Measurements from ENCODE around the gene CAPN1.
"Not testable (repeated sequence)": the region's sequence is repeated elsewhere in the genome, so short reads cannot be mapped to it uniquely, and the experiment has no call there.

Gene CAPN1

GRCh38 chr11:65181569-65182257 lies at the start of gene CAPN1:
TSS of gene CAPN1 (plus strand) at chr11:65181928. CDS start at chr11:65182702, 774 bp downstream.
- peak; percentile 58 for DNase-seq

- DNase-seq, result no peak
Observed at GRCh38 chr11:65132238-65132987, 49.3 kb upstream of the CAPN1 start.

GRCh38 chr11:65132988-65133700 lies 48.6 kb upstream of the CAPN1 start:
- peak; percentile 47 for DNase-seq

- DNase-seq, result no peak
Observed at GRCh38 chr11:65133724-65134123, 48.0 kb upstream of the CAPN1 start.

- peak; percentile 88 for DNase-seq
Observed at GRCh38 chr11:65134240-65134951, 47.3 kb upstream of the CAPN1 start, which contains the start of gene SYVN1. TSS of gene SYVN1 (minus strand) at chr11:65134519. CDS start at chr11:65133601, 918 bp downstream.

GRCh38 chr11:65134952-65135632 lies 46.6 kb upstream of the CAPN1 start:
- DNase-seq, result peak; percentile 75

- DNase-seq, result no peak
Observed at GRCh38 chr11:65135633-65136145, 46.0 kb upstream of the CAPN1 start.

- DNase-seq, result no peak
Observed at GRCh38 chr11:65136515-65137096, 45.1 kb upstream of the CAPN1 start.

GRCh38 chr11:65141896-65142494 lies 39.7 kb upstream of the CAPN1 start:
- DNase-seq, result no peak

- DNase-seq, result no peak
Observed at GRCh38 chr11:65147352-65148075, 34.2 kb upstream of the CAPN1 start.

- no peak for DNase-seq
Observed at GRCh38 chr11:65148657-65149056, 33.1 kb upstream of the CAPN1 start.

- DNase-seq, result not testable (repeated sequence)
Observed at GRCh38 chr11:65150131-65150508, 31.6 kb upstream of the CAPN1 start.

- no peak for DNase-seq
Observed at GRCh38 chr11:65150509-65151299, 31.0 kb upstream of the CAPN1 start.

GRCh38 chr11:65151331-65151899 lies 30.3 kb upstream of the CAPN1 start:
- DNase-seq, result no peak

GRCh38 chr11:65152122-65152521 lies 29.6 kb upstream of the CAPN1 start:
- DNase-seq, result no peak

- no peak for DNase-seq
Observed at GRCh38 chr11:65156256-65156655, 25.5 kb upstream of the CAPN1 start.

- DNase-seq, result no peak
Observed at GRCh38 chr11:65156926-65157325, 24.8 kb upstream of the CAPN1 start.

- DNase-seq, result no peak
Observed at GRCh38 chr11:65157336-65157735, 24.4 kb upstream of the CAPN1 start.

GRCh38 chr11:65159012-65159411 lies 22.7 kb upstream of the CAPN1 start:
- DNase-seq, result no peak

Measured in activated CD4-positive, alpha-beta T cell treated with anti-CD3 and anti-CD28 coated beads, Interleukin-2, amount 50 U/mL, for 1 hour (primary cell).